GM15510 (cell line): ENCODE results near the gene ALG8.

Experiments
- POLR2A ChIP-seq: IDR thresholded peaks from 3 replicates; pipeline ENCODE4 v1.6.1; 2011; ENCODE audit warnings: borderline replicate concordance; ENCODE audit not compliant: insufficient read length; ENCODE audit errors: extremely low read depth

The ALG8 gene

GRCh38 chr11:78166855-78167469 lies 27.5 kb upstream of the ALG8 start:
- TF ChIP-seq POLR2A = no peak

GRCh38 chr11:78164471-78164870 lies 25.0 kb upstream of the ALG8 start:
- no peak for TF ChIP-seq POLR2A

- TF ChIP-seq POLR2A = no peak
These were observed 24.4 kb upstream of the ALG8 start for GRCh38 chr11:78163828-78164227.

GRCh38 chr11:78161962-78162371 lies 22.5 kb upstream of the ALG8 start:
- no peak for TF ChIP-seq POLR2A

- TF ChIP-seq POLR2A = no peak
These were observed 21.9 kb upstream of the ALG8 start for GRCh38 chr11:78161346-78161745.

- no peak for TF ChIP-seq POLR2A
These were observed 21.1 kb upstream of the ALG8 start for GRCh38 chr11:78160557-78160956.

- TF ChIP-seq POLR2A = no peak
These were observed 19.7 kb upstream of the ALG8 start for GRCh38 chr11:78158987-78159652.

- TF ChIP-seq POLR2A = no peak
These were observed 16.9 kb upstream of the ALG8 start for GRCh38 chr11:78156127-78156844.

GRCh38 chr11:78151804-78152203 lies 12.4 kb upstream of the ALG8 start:
- no peak for TF ChIP-seq POLR2A

- no peak for TF ChIP-seq POLR2A
These were observed 11.3 kb upstream of the ALG8 start for GRCh38 chr11:78150754-78151153.

- TF ChIP-seq POLR2A = no peak
These were observed 10.9 kb upstream of the ALG8 start for GRCh38 chr11:78150346-78150745.

- no peak for TF ChIP-seq POLR2A
These were observed 10.2 kb upstream of the ALG8 start for GRCh38 chr11:78149646-78150045.

GRCh38 chr11:78147807-78148206 lies 8.4 kb upstream of the ALG8 start:
- TF ChIP-seq POLR2A = no peak

GRCh38 chr11:78145511-78146025 lies 6.1 kb upstream of the ALG8 start:
- TF ChIP-seq POLR2A = no peak

- TF ChIP-seq POLR2A = no peak
These were observed 1.1 kb upstream of the ALG8 start for GRCh38 chr11:78140392-78141077.
